ENCODE data around the gene PREX1. TPM values are rescaled to one million over a fixed set of nuclear protein-coding genes. Genes with fewer than 3 reads are reported as not detected.

PREX1 gene
- total and polyA plus RNA-seq, 12 donors = 10.1 to 85.1 (median 42.9) TPM

GRCh38 chr20:48791014-48791413, 36.8 kb downstream of the PREX1 start:
- Histone ChIP-seq H3K27ac (no peak overlapping the region), H3K4me1 (replicated peaks in 1 of 2) (peaks cover 6 to 39% of the 10 kb centered on the region in 2 donors), H3K4me3 (no peak overlapping the region), H3K9me3 (replicated peaks in 1 of 3) (no peaks in the 10 kb centered on the region), H3K27me3 (no peaks in the 10 kb centered on the region), H3K36me3 (replicated peaks in 1 of 2) (no peaks in the 10 kb centered on the region)
- no peak for TF ChIP-seq POLR2A (IDR thresholded peaks at IDR 0.05)
- TF ChIP-seq CTCF (IDR thresholded peaks at IDR 0.05) = no peak
- DNase-seq = peak in 1 of 7 donors; percentile 13
- 45 to 55% (median 47%) methylated on average over 7 to 11 of the region's 11 CpGs for WGBS, 4 donors
- intact Hi-C loops (cut with DNase I) = no loop called here

DNA sequence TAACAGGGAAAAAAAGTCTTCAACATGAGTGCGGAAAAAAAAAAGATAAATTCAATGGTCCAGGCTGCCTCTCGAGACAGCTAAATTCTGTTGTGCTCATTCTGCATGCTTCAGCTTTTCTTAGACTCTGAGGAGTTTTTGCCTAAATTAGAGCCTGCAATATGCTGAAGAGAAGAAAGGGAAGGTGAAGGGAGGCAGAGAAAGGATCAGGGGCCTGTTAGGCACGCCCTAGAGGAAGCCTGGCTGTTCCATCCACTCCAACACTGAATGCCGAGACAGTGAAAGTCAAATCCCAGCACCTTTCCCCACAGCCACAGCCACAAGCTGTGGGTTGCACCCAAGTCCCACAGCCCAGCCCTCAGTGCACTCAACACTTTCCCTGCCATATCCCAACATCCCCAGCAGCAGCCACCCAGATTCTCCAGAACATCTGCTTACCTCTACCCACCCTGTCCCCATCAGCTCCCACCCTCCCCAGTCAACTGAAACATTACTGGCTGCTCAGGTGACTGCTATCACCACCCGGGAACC, 37.3 kb downstream of the PREX1 start:
- TF ChIP-seq CTCF (IDR thresholded peaks at IDR 0.05) = no peak
- no peak for TF ChIP-seq POLR2A (IDR thresholded peaks at IDR 0.05)
- H3K27me3 ChIP-seq = no peaks in the 10 kb centered on the region
- H3K4me3 ChIP-seq = no peak overlapping the region
- peaks cover 6 to 35% of the 10 kb centered on the region in 2 donors for H3K4me1 ChIP-seq (replicated peaks in 1 of 2)
- no peak overlapping the region for H3K27ac ChIP-seq
- H3K36me3 ChIP-seq (replicated peaks in 1 of 2) = no peaks in the 10 kb centered on the region
- DNase-seq = peak in 1 of 7 donors; percentile 4
- H3K9me3 ChIP-seq (replicated peaks in 1 of 3) = no peaks in the 10 kb centered on the region
- intact Hi-C loops (cut with DNase I) = no loop called here
- 63 to 66% (median 63%) methylated on average over 5 of the region's 5 CpGs for WGBS, 4 donors

GRCh38 chr20:48789781-48790472, 37.9 kb downstream of the PREX1 start:
- no peak overlapping the region for H3K4me3 ChIP-seq
- peak in 1 of 7 donors; percentile 1 for DNase-seq
- intact Hi-C loops (cut with DNase I) = no loop called here
- TF ChIP-seq CTCF (IDR thresholded peaks at IDR 0.05) = no peak
- no peak for TF ChIP-seq POLR2A (IDR thresholded peaks at IDR 0.05)
- H3K27me3 ChIP-seq = no peaks in the 10 kb centered on the region
- H3K4me1 ChIP-seq (replicated peaks in 1 of 2) = peaks cover 6 to 35% of the 10 kb centered on the region in 2 donors
- 78 to 88% (median 84%) methylated on average over 9 of the region's 9 CpGs for WGBS, 4 donors
- no peak overlapping the region for H3K27ac ChIP-seq
- H3K36me3 ChIP-seq (replicated peaks in 1 of 2) = no peaks in the 10 kb centered on the region
- H3K9me3 ChIP-seq (replicated peaks in 1 of 3) = no peaks in the 10 kb centered on the region

DNA sequence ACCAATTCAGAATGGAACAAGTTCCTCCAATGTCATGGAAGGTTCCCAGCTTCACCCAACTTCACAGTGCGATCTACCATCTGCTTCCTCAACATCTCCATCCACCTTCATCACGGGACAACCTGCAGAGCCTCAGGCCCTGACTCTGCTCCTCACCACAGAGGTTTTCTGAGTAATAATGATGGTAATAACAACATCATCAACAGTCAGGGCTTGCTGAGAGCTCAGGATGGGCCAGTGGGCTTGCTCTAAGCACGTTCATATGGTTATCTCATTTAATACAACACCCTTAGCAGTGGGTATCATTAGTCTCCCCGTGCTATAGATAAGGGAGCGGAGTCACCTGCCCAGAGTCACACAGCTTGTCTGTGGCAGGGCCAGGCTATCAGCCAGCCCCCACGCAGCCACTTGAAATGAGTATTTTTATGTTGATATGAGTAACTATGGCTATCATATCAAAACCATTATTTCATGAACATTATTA, 38.6 kb downstream of the PREX1 start:
- H3K4me3 ChIP-seq = no peak overlapping the region
- H3K36me3 ChIP-seq (replicated peaks in 1 of 2) = no peaks in the 10 kb centered on the region
- H3K9me3 ChIP-seq (replicated peaks in 1 of 3) = no peaks in the 10 kb centered on the region
- intact Hi-C loops (cut with DNase I) = no loop called here
- H3K27ac ChIP-seq = no peak overlapping the region
- no peaks in the 10 kb centered on the region for H3K27me3 ChIP-seq
- no peak for DNase-seq
- H3K4me1 ChIP-seq (replicated peaks in 1 of 2) = peaks cover 6 to 29% of the 10 kb centered on the region in 2 donors
- WGBS, 4 donors = 80 to 92% (median 84%) methylated on average over 6 of the region's 6 CpGs
- TF ChIP-seq POLR2A (IDR thresholded peaks at IDR 0.05) (no peak), CTCF (IDR thresholded peaks at IDR 0.05) (no peak)

Data from adrenal gland (tissue), 12 donors.